HFFc6 (cell line): ENCODE results near the gene PLVAP. TPM values are rescaled to one million over a fixed set of nuclear protein-coding genes. Genes with fewer than 3 reads are reported as not detected.

ENCODE experiments used
- DNase-seq: peaks from one replicate; pipeline ENCODE4 v3.0.0-alpha.2; 2018
- H3K27ac Mint-ChIP-seq: 2 replicates; pipeline ENCODE4 v1.8.0; 2020; ENCODE audit warnings: mild to moderate bottlenecking, mixed read lengths
- H3K27me3 Mint-ChIP-seq: 2 replicates; pipeline ENCODE4 v1.8.0; 2021; ENCODE audit warnings: mild to moderate bottlenecking, moderate library complexity, mixed read lengths; ENCODE audit not compliant: insufficient read depth
- H3K36me3 Mint-ChIP-seq: 2 replicates; pipeline ENCODE4 v1.8.0; 2021; ENCODE audit warnings: low read depth, mixed read lengths
- H3K4me1 Mint-ChIP-seq: 2 replicates; pipeline ENCODE4 v1.8.0; 2020; ENCODE audit warnings: low read depth, mixed read lengths
- H3K4me3 Mint-ChIP-seq: 2 replicates; pipeline ENCODE4 v1.8.0; 2020; ENCODE audit warnings: mild to moderate bottlenecking, moderate library complexity, mixed read lengths
- H3K9me3 Mint-ChIP-seq: 2 replicates; pipeline ENCODE4 v1.8.0; 2020; ENCODE audit warnings: mild to moderate bottlenecking, mixed read lengths
- total RNA-seq, 6 experiments: library from RNA; stranded (reverse); fragmentation: NEBNext Ultra II Directional; extraction: Animal tissue kit (Norgen Biotek cat#: 25700); gene quantifications; 2 replicates in 1 of 6; 3 replicates in 5 of 6; pipeline ENCODE4 v1.2.3, GENCODE V29; 2021
- TF ChIP-seq, protein P1 (sequence below): fragments of 200-600 bp; sonication (generic); IDR thresholded peaks from 2 replicates; pipeline ENCODE4 v1.5.0; 2021; ENCODE audit warnings: antibody characterized with exemption, mild to moderate bottlenecking

Gene PLVAP
- total RNA-seq, 6 experiments from 2014 or later = not detected

DNA sequence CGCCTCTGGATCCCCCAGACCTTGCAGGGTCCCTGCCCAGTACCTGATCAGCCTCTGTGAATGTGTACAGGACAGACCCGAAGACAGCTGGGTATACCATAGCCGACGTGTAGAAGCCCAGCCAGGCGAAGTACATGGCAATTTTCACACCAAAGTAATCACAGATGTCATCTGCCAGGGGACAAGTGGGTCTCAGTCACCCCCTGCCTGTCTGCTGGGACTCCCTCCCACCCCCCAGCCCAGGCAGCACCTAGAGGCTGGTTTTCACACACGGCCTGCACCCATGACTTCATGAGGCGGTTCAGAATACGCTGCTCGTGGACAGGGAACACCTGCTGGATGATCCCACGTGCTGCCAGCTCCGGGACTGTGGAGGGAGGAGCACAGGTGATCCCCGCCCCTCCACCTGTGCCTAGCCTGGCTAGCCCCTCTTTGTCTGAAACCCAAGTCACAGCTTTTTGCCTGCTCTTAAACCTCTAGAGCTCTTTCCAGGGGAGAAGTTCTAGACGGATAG, 46.0 kb downstream of the PLVAP start:
- no peak overlapping the region for H3K4me3 Mint-ChIP-seq

DNA sequence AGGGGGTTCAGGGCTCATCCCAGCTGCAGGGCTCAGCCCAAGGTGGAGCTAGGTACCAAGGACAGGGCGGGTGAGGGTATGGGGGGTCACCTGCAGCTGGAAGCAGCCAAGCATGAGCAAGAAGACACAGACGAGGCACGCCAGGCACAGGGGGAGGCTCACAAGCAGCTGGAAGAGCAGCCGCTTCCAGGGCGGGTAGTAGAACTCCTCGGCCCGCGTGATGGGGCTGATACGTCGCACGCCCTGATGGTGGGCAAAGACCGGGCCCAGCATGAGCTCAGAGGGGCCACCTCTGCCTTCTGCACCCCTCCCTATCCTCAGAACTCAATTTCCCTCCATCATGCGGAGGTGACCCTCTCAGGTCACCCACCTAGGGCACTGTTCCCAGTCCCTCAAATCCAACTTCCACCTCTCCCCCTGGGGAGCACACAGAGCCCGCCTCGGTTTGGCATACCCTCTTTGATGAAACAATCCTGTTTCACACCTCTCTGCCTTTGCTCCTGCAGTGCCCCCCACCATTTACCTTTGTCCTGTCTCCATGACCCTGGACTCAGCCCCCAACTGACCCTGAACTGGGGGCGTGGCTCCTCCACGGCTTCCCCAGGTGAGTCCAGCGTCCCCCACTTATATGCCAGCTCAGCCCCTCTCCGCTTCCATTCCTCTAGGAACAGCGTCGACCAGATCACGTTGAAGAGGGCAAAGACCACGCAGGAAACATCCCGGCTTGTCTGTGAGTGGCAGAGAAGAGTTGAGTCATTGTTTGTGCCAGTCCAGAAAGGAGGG, 46.7 kb downstream of the PLVAP start:
- no peak for DNase-seq
- TF ChIP-seq, protein P1, sequence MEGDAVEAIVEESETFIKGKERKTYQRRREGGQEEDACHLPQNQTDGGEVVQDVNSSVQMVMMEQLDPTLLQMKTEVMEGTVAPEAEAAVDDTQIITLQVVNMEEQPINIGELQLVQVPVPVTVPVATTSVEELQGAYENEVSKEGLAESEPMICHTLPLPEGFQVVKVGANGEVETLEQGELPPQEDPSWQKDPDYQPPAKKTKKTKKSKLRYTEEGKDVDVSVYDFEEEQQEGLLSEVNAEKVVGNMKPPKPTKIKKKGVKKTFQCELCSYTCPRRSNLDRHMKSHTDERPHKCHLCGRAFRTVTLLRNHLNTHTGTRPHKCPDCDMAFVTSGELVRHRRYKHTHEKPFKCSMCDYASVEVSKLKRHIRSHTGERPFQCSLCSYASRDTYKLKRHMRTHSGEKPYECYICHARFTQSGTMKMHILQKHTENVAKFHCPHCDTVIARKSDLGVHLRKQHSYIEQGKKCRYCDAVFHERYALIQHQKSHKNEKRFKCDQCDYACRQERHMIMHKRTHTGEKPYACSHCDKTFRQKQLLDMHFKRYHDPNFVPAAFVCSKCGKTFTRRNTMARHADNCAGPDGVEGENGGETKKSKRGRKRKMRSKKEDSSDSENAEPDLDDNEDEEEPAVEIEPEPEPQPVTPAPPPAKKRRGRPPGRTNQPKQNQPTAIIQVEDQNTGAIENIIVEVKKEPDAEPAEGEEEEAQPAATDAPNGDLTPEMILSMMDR = no peak
- peaks cover 10% of the 10 kb centered on the region for H3K36me3 Mint-ChIP-seq
- H3K9me3 Mint-ChIP-seq = 0 out of 2 replicates have a peak, but pooled peaks cover 4% of the 10 kb centered on the region
- H3K4me1 Mint-ChIP-seq = peaks cover 12% of the 10 kb centered on the region
- no peak overlapping the region for H3K27ac Mint-ChIP-seq
- no peak overlapping the region for H3K4me3 Mint-ChIP-seq
- peaks cover 5% of the 10 kb centered on the region for H3K27me3 Mint-ChIP-seq

More for the DNA sequence above, 46.0 kb downstream of the PLVAP start:
- Mint-ChIP-seq H3K27ac (no peak overlapping the region), H3K9me3 (0 out of 2 replicates have a peak, but pooled peaks cover 4% of the 10 kb centered on the region), H3K4me1 (peaks cover 12% of the 10 kb centered on the region), H3K36me3 (peaks cover 10% of the 10 kb centered on the region), H3K27me3 (peaks cover 5% of the 10 kb centered on the region)
- TF ChIP-seq, protein P1 = no peak
- DNase-seq = no peak

DNA sequence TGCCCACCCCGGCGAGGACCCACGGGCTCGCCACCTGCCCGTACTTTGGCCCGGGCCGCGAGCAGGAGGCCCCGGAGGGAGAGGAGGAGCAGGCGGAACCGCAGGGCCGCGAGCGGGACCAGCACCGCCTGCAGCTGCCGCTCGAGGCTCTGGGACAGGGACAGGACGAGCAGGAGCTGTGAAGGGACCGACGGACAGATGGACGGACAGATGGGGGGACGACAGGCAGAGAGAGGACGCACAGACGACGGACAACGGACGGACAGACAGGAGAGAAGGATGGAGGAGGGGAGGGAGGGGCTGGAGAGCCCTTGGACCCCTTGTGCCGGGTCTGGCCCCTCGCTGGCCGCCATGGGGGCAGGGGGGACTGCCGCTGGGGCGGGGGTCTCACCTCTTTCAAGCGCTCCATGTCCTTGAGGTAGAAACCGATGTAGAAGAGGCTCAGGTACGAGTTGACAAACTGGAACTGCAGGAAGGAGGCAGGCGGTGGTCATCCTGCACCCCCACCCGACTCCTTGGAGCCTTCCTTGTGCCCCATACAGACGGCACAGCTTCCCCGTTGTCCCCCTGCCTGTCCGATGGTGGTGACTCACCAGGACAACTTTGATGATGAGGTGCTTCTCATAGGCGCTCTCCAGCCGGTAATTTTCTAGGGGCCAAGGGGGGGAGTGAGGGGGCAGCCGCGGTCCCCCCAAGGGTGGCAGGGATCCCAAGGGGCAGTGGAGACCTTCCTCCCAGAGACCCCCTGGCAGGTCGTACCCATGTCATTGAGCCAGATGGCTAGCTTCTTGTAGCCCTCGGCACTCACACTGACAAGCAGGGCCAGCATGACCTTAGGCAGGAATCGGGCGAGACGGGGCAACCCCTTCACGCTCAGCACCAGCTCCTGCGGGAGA, 47.5 kb downstream of the PLVAP start:
- Mint-ChIP-seq H3K27me3 (peaks cover 3% of the 10 kb centered on the region), H3K36me3 (peaks cover 10% of the 10 kb centered on the region), H3K27ac (no peak overlapping the region), H3K9me3 (0 out of 2 replicates have a peak, but pooled peaks cover 4% of the 10 kb centered on the region), H3K4me1 (peaks cover 6% of the 10 kb centered on the region), H3K4me3 (no peak overlapping the region)
- TF ChIP-seq, protein P1 = no peak
- DNase-seq = no peak

DNA sequence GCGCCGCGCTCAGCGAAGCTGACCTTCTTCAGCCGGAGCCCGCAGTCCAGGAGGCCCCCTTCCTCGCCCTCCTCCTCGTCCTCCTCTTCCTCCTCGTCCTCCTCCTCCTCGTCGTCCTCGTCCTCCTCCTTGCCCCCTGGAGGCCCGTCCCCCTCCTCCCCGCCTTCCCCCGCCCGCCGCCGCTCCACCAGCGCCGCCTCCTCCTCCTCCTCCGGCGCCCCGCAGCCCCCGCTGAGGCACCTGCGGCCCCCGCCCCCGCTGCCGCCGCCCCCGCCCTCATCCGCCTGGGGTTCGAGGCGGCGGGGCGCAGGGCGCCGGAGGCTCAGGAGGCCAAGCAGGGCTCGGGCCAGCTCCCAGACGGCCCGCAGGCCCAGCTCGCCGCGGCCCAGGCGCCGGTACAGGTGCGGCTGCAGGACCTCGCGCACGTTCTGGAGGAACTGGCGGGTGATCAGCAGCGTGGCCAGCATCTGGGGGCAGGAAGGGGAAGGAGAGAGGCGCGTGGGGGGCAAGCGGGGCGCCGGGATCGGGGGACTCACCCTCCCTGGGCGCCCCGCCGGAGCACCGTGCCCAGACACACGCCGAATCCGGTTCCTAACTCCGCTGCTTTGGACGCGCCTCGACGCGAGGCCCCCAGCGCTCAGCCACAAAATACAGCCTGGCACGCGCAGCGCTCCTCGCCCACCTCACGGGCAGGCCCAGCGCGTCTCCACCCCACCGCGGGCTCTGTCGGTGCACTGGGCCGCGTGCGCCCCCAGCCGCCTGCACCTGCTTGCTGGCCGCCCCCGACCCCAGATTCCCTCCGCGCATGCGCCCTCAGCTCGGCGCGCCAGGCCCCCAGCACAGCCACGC, 48.4 kb downstream of the PLVAP start:
- TF ChIP-seq, protein P1 = no peak
- H3K4me3 Mint-ChIP-seq = no peak overlapping the region
- H3K27me3 Mint-ChIP-seq = peaks cover 3% of the 10 kb centered on the region
- no peak for DNase-seq
- peaks cover 10% of the 10 kb centered on the region for H3K36me3 Mint-ChIP-seq
- 0 out of 2 replicates have a peak, but pooled peaks cover 4% of the 10 kb centered on the region for H3K9me3 Mint-ChIP-seq
- H3K4me1 Mint-ChIP-seq = peaks cover 2% of the 10 kb centered on the region
- H3K27ac Mint-ChIP-seq = no peak overlapping the region
